Endothelial cell of umbilical vein (primary cell): ENCODE results near the gene CYP11A1. TPM values are rescaled to one million over a fixed set of nuclear protein-coding genes. Genes with fewer than 3 reads are reported as not detected.

Experiments
- BruUV-seq: library from RNA; stranded (reverse); fragments of 400-500 nt; replicated peaks from 2 replicates; lab custom pipeline; 2021; lab: Mats Ljungman, UMichigan
- CTCF ChIA-PET: fragments of 300-600, 350-600 bp; sonication (Branson Sonifier 250); formaldehyde crosslinking; loops from one replicate; lab custom pipeline; 2021; ENCODE audit warnings: antibody characterized with exemption, inconsistent platforms; lab: Charles Lee
- POLR2A ChIA-PET: fragments of 300-600, 350-600 bp; sonication (Branson Sonifier 250); formaldehyde crosslinking; loops from one replicate; lab custom pipeline; 2021; ENCODE audit warnings: antibody characterized with exemption, inconsistent platforms; lab: Charles Lee
- DNase-seq: peaks from one replicate; pipeline ENCODE4 v3.0.0-alpha.2; 2011; ENCODE audit warnings: low read depth, low spot score
- FAIRE-seq: peaks from 2 replicates; lab custom pipeline; 2011; peaks lifted over from hg19 to GRCh38; lab: Jason Lieb, UNC
- H2AFZ ChIP-seq: 2 replicates; pipeline ENCODE4 v1.6.0; 2012; ENCODE audit warnings: low read depth, low read length, control low read depth, inconsistent platforms
- H3K27ac ChIP-seq: 2 replicates; pipeline ENCODE4 v1.5.1; 2011; ENCODE audit warnings: low read depth, mild to moderate bottlenecking, control low read depth, low read length, moderate library complexity; ENCODE audit not compliant: insufficient read depth
- H3K27me3 ChIP-seq, 2 experiments: 2 replicates each; pipeline versions ENCODE4 v1.6.0 to v1.6.1; 2011; ENCODE audit warnings: low read length in 2 of 2, mixed read lengths in 1 of 2; ENCODE audit not compliant: control insufficient read depth in 2 of 2, insufficient read depth in 2 of 2
- H3K36me3 ChIP-seq, 2 experiments: 2 replicates in 1 of 2; 3 replicates in 1 of 2; pipeline ENCODE4 v1.5.1; 2011; ENCODE audit warnings: low read length in 2 of 2, mild to moderate bottlenecking in 1 of 2, moderate library complexity in 1 of 2; ENCODE audit not compliant: control insufficient read depth in 2 of 2, insufficient read depth in 2 of 2; ENCODE audit errors: extremely low read depth in 1 of 2
- H3K4me1 ChIP-seq: 3 replicates; pipeline ENCODE4 v1.5.1; 2011; ENCODE audit warnings: mild to moderate bottlenecking, low read length; ENCODE audit not compliant: control insufficient read depth, insufficient read depth; ENCODE audit errors: extremely low read depth
- H3K4me2 ChIP-seq: 2 replicates; pipeline ENCODE4 v1.6.1; 2011; ENCODE audit warnings: low read length, control low read depth, mixed read lengths; ENCODE audit not compliant: insufficient read depth
- H3K4me3 ChIP-seq, 3 experiments: fragments of 200-600 bp in 1 of 3; sonication (generic), shearing (Covaris generic) in 1 of 3; replicated peaks in 1 of 3; 2 replicates each; pipeline ENCODE4 v1.5.1; 2011 to 2016; ENCODE audit warnings: control low read depth in 3 of 3, low read length in 3 of 3, mild to moderate bottlenecking in 2 of 3, inconsistent platforms in 1 of 3, low read depth in 1 of 3, moderate library complexity in 1 of 3; ENCODE audit not compliant: insufficient read depth in 1 of 3
- H3K79me2 ChIP-seq: 2 replicates; pipeline ENCODE4 v1.6.0; 2012; ENCODE audit warnings: low read length, inconsistent platforms; ENCODE audit not compliant: control insufficient read depth, insufficient read depth
- H3K9ac ChIP-seq: replicated peaks from 2 replicates; pipeline ENCODE3; 2011; ENCODE audit warnings: low read length, control low read depth; ENCODE audit not compliant: insufficient read depth; ENCODE audit errors: extremely low read depth
- H3K9me1 ChIP-seq: replicated peaks from 3 replicates; pipeline ENCODE4 v1.6.0; 2011; ENCODE audit warnings: mild to moderate bottlenecking, low read length; ENCODE audit not compliant: control insufficient read depth, insufficient read depth; ENCODE audit errors: extremely low read depth
- H3K9me3 ChIP-seq: replicated peaks from 2 replicates; pipeline ENCODE4 v1.5.1; 2012; ENCODE audit warnings: low read length, inconsistent platforms; ENCODE audit not compliant: control insufficient read depth, insufficient read depth
- H4K20me1 ChIP-seq: replicated peaks from 2 replicates; pipeline ENCODE3; 2011; ENCODE audit warnings: mild to moderate bottlenecking, low read length; ENCODE audit not compliant: control insufficient read depth, insufficient read depth; ENCODE audit errors: extremely low read depth
- CTCF ChIP-seq, 2 donors: IDR thresholded peaks; 1 replicate in 1 of 2; 2 replicates in 1 of 2; pipeline ENCODE4 v1.5.1; 2011; ENCODE audit warnings: low read length in 2 of 2, mild to moderate bottlenecking in 2 of 2, moderate library complexity in 2 of 2, control low read depth in 1 of 2, inconsistent platforms in 1 of 2, low read depth in 1 of 2; ENCODE audit not compliant: insufficient read depth in 1 of 2; ENCODE audit errors: extremely low read depth in 1 of 2
- EZH2 ChIP-seq: IDR thresholded peaks from 2 replicates; pipeline ENCODE4 v1.6.1; 2012; ENCODE audit warnings: borderline replicate concordance, low read depth, mild to moderate bottlenecking, moderate library complexity, low read length, inconsistent platforms; ENCODE audit not compliant: severe bottlenecking
- GATA2 ChIP-seq: IDR thresholded peaks from 2 replicates; pipeline ENCODE4 v1.7.0; 2011; ENCODE audit warnings: low read depth, mild to moderate bottlenecking, moderate library complexity, mixed read lengths, low read length; ENCODE audit not compliant: insufficient read length, insufficient read depth
- JUN ChIP-seq: IDR thresholded peaks from 2 replicates; pipeline ENCODE4 v1.6.1; 2011; ENCODE audit warnings: borderline replicate concordance, low read depth; ENCODE audit not compliant: insufficient read length, insufficient read depth
- MAX ChIP-seq: IDR thresholded peaks from 2 replicates; pipeline ENCODE4 v1.6.1; 2011; ENCODE audit not compliant: insufficient read depth, insufficient read length
- MYC ChIP-seq: IDR thresholded peaks from one replicate; pipeline ENCODE4 v1.6.1; 2011; ENCODE audit warnings: mild to moderate bottlenecking, low read depth, low read length
- POLR2A ChIP-seq: IDR thresholded peaks from 2 replicates; pipeline ENCODE4 v1.6.1; 2012; ENCODE audit warnings: low read depth, mild to moderate bottlenecking, control low read depth, low read length
- POLR2AphosphoS5 ChIP-seq: IDR thresholded peaks from 2 replicates; pipeline ENCODE4 v1.6.1; 2012; ENCODE audit warnings: low read depth, mild to moderate bottlenecking, control low read depth, low read length, moderate library complexity; ENCODE audit not compliant: insufficient read depth
- dilution Hi-C: fragments of 300-500 bp; cut with MboI; formaldehyde crosslinking; loops from one replicate; pipeline ENCODE4 v1.15.0; 2019; ENCODE audit warnings: low sequenced_read_pairs; ENCODE audit not compliant: extremely low pct_ligation_motif_present
- intact Hi-C: fragments of 100-400 bp; cut with micrococcal nuclease; formaldehyde crosslinking; loops from one replicate; pipeline ENCODE4 v1.10.0; 2022
- polyA plus RNA-seq, 4 experiments: library from polyadenylated mRNA; depleted of rRNA in 3 of 4; stranded (reverse) in 3 of 4; unstranded in 1 of 4; fragments of >200 nt; gene quantifications; 2 replicates each; pipeline versions ENCODE4 v1.2.1 to v1.2.3, GENCODE V29; 2011 to 2012; ENCODE audit warnings: missing spikeins in 1 of 4
- total RNA-seq: library from RNA; stranded (reverse); gene quantifications from 2 replicates; pipeline ENCODE4 v1.2.3, GENCODE V29; 2021

Gene CYP11A1
- total and polyA plus RNA-seq, 2 donors (not counting 3 experiments of a cell fraction or from before 2014, with no cell fraction given): 0.08 TPM; not detected in 1

GRCh38 chr15:74313889-74314288, 53.6 kb downstream of the CYP11A1 start:
- no peak for DNase-seq
- ChIA-PET POLR2A (no interaction called here), CTCF (interaction anchor here (1.1 kb wide), 1 partner anchor 9 kb away, joined by 3 read pairs; no protein-coding TSS in a partner anchor)
- dilution Hi-C loops: no loop called here
- no peak overlapping the region for H3K27ac ChIP-seq
- no peak for FAIRE-seq
- no peaks in the 10 kb centered on the region for H3K9me1 ChIP-seq
- TF ChIP-seq JUN (no peak), POLR2A (no peak), MAX (no peak), EZH2 (no peak), GATA2 (no peak), POLR2AphosphoS5 (no peak), MYC (no peak), CTCF (IDR thresholded peaks at IDR 0.05; ENCODE audit: extremely low read depth in 1 of 2, insufficient read depth in 1 of 2, low read depth in 1 of 2, low read length in 2 of 2) (no peak)
- no TSS peak for BruUV-seq
- H3K79me2 ChIP-seq: no peaks in the 10 kb centered on the region
- H2AFZ ChIP-seq: no peak overlapping the region
- no peak overlapping the region for H3K4me2 ChIP-seq
- no peak overlapping the region for H3K9ac ChIP-seq
- H3K36me3 ChIP-seq: no peaks in the 10 kb centered on the region
- no peaks in the 10 kb centered on the region for H3K4me1 ChIP-seq
- H3K9me3 ChIP-seq: no peaks in the 10 kb centered on the region
- H3K27me3 ChIP-seq: peaks cover 4 to 8% of the 10 kb centered on the region in 2 experiments
- intact Hi-C loops: no loop called here
- no peak overlapping the region for H3K4me3 ChIP-seq
- no peaks in the 10 kb centered on the region for H4K20me1 ChIP-seq
